Vagina (tissue), 2 donors: ENCODE data around the gene STING1.
"Not testable (repeated sequence)": the region's sequence is repeated elsewhere in the genome, so short reads cannot be mapped to it uniquely, and the experiment has no call there.

ENCODE experiments used
- POLR2AphosphoS5 ChIP-seq, 2 donors: sonication (generic); formaldehyde crosslinking; IDR thresholded peaks; one replicate each; pipeline ENCODE4 v1.9.0; 2017; ENCODE audit warnings: antibody characterized with exemption in 2 of 2, mild to moderate bottlenecking in 2 of 2, low read depth in 1 of 2; ENCODE audit not compliant: insufficient read depth in 1 of 2
- TF ChIP-seq, protein P1 (sequence below), 3 experiments: fragments of 450-650 bp in 2 of 3; fragments of 200-600 bp in 1 of 3; sonication (generic) in 1 of 3; IDR thresholded peaks; one replicate each; pipeline ENCODE4 v1.5.1; 2017 to 2019; ENCODE audit warnings: antibody characterized with exemption in 3 of 3, mild to moderate bottlenecking in 2 of 3, moderate library complexity in 2 of 3

- TF ChIP-seq POLR2AphosphoS5 (IDR thresholded peaks at IDR 0.05; ENCODE audit: insufficient read depth in 1 of 2, low read depth in 1 of 2) = not testable (repeated sequence)
- TF ChIP-seq, protein P1, sequence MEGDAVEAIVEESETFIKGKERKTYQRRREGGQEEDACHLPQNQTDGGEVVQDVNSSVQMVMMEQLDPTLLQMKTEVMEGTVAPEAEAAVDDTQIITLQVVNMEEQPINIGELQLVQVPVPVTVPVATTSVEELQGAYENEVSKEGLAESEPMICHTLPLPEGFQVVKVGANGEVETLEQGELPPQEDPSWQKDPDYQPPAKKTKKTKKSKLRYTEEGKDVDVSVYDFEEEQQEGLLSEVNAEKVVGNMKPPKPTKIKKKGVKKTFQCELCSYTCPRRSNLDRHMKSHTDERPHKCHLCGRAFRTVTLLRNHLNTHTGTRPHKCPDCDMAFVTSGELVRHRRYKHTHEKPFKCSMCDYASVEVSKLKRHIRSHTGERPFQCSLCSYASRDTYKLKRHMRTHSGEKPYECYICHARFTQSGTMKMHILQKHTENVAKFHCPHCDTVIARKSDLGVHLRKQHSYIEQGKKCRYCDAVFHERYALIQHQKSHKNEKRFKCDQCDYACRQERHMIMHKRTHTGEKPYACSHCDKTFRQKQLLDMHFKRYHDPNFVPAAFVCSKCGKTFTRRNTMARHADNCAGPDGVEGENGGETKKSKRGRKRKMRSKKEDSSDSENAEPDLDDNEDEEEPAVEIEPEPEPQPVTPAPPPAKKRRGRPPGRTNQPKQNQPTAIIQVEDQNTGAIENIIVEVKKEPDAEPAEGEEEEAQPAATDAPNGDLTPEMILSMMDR (IDR thresholded peaks at IDR 0.05) = not testable (repeated sequence)
Observed at GRCh38 chr5:139440416-139440815, 42.1 kb downstream of the STING1 start.
